ENCODE results near the gene MYEF2. TPM values are rescaled to one million over a fixed set of nuclear protein-coding genes. Genes with fewer than 3 reads are reported as not detected.

MYEF2 gene
- total and polyA plus RNA-seq, 4 donors: 7.4 to 38.5 (median 17.5) TPM

DNA sequence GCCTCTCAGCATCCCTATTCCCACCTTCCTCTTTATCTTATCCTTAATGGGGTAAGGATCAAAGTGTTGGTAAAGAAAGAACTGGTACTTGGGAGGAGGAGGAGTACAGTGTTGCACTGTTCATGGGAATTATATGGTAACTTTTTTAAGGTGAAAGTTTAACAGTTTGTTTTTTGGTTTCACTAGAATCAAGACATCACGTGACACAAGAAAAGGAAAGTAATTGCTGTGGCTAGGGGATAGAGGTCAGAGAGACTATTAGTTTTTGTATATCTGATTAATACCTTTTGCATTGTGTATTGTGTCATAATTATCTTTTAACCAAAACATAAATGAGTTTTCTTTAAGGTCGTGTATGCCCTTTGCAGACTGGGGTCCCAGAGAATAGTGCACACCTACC, 80.8 kb downstream of the MYEF2 start:
- H3K9me3 ChIP-seq (ENCODE audit: control insufficient read depth in 4 of 4, insufficient read depth in 3 of 4, low read length in 3 of 4): no peaks in the 10 kb centered on the region
- H3K36me3 ChIP-seq (ENCODE audit: control insufficient read depth in 4 of 4, insufficient read depth in 4 of 4, low read length in 4 of 4): no peaks in the 10 kb centered on the region
- TF ChIP-seq, protein P1, sequence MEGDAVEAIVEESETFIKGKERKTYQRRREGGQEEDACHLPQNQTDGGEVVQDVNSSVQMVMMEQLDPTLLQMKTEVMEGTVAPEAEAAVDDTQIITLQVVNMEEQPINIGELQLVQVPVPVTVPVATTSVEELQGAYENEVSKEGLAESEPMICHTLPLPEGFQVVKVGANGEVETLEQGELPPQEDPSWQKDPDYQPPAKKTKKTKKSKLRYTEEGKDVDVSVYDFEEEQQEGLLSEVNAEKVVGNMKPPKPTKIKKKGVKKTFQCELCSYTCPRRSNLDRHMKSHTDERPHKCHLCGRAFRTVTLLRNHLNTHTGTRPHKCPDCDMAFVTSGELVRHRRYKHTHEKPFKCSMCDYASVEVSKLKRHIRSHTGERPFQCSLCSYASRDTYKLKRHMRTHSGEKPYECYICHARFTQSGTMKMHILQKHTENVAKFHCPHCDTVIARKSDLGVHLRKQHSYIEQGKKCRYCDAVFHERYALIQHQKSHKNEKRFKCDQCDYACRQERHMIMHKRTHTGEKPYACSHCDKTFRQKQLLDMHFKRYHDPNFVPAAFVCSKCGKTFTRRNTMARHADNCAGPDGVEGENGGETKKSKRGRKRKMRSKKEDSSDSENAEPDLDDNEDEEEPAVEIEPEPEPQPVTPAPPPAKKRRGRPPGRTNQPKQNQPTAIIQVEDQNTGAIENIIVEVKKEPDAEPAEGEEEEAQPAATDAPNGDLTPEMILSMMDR (IDR thresholded peaks at IDR 0.05; ENCODE audit: control extremely low read depth, extremely low read depth): no peak
- no peaks in the 10 kb centered on the region for H3K4me1 ChIP-seq (ENCODE audit: control insufficient read depth in 5 of 5, insufficient read depth in 5 of 5, low read length in 5 of 5)
- 76 to 82% methylated on average over 2 of the region's 2 CpGs for WGBS, 2 donors
- no peak overlapping the region for H3K4me3 ChIP-seq
- ATAC-seq (ENCODE audit: insufficient read depth, low FRiP score) (no peak), DNase-seq (no peak)
- no peak overlapping the region for H3K27ac ChIP-seq (ENCODE audit: low read depth in 1 of 2, low read length in 1 of 2)
- H3K27me3 ChIP-seq (ENCODE audit: control insufficient read depth in 3 of 3, insufficient read depth in 3 of 3, low read length in 2 of 3): no peaks in the 10 kb centered on the region
- no peak overlapping the region for H3K9ac ChIP-seq (ENCODE audit: insufficient read depth in 1 of 2, low read length in 2 of 2)

DNA sequence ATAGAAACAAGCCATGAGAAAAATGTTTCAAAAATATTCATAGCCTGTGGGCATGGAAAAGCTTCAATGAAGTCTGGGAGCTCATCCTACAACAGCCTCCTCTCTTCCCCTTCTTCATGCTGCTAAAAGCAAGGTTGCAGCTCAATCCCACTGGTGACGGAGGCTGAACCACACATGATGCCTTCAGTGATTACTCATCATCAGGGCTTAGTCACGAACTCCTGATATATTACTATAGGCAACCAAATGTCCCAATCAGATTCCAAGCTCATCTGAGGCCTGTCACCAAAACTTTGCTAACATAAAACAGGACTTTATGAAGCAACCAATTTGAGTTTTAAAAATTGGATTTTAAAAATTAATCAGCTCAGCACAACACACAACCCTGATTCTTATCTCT, 81.3 kb downstream of the MYEF2 start:
- Histone ChIP-seq H3K4me3 (no peak overlapping the region), H3K27ac (ENCODE audit: low read depth in 1 of 2, low read length in 1 of 2) (no peak overlapping the region), H3K36me3 (ENCODE audit: control insufficient read depth in 4 of 4, insufficient read depth in 4 of 4, low read length in 4 of 4) (no peaks in the 10 kb centered on the region), H3K9ac (ENCODE audit: insufficient read depth in 1 of 2, low read length in 2 of 2) (no peak overlapping the region), H3K27me3 (ENCODE audit: control insufficient read depth in 3 of 3, insufficient read depth in 3 of 3, low read length in 2 of 3) (no peaks in the 10 kb centered on the region), H3K9me3 (ENCODE audit: control insufficient read depth in 4 of 4, insufficient read depth in 3 of 4, low read length in 3 of 4) (no peaks in the 10 kb centered on the region), H3K4me1 (ENCODE audit: control insufficient read depth in 5 of 5, insufficient read depth in 5 of 5, low read length in 5 of 5) (no peaks in the 10 kb centered on the region)
- ATAC-seq (ENCODE audit: insufficient read depth, low FRiP score): no peak
- no peak for DNase-seq
- TF ChIP-seq, protein P1 (IDR thresholded peaks at IDR 0.05; ENCODE audit: control extremely low read depth, extremely low read depth): no peak
- 80 to 92% methylated on average over 2 of the region's 2 CpGs for WGBS, 2 donors

- Histone ChIP-seq H3K9me3 (ENCODE audit: control insufficient read depth in 4 of 4, insufficient read depth in 3 of 4, low read length in 3 of 4) (no peaks in the 10 kb centered on the region), H3K9ac (ENCODE audit: insufficient read depth in 1 of 2, low read length in 2 of 2) (no peak overlapping the region), H3K36me3 (ENCODE audit: control insufficient read depth in 4 of 4, insufficient read depth in 4 of 4, low read length in 4 of 4) (no peaks in the 10 kb centered on the region), H3K27me3 (ENCODE audit: control insufficient read depth in 3 of 3, insufficient read depth in 3 of 3, low read length in 2 of 3) (no peaks in the 10 kb centered on the region), H3K27ac (ENCODE audit: low read depth in 1 of 2, low read length in 1 of 2) (no peak overlapping the region), H3K4me1 (ENCODE audit: control insufficient read depth in 5 of 5, insufficient read depth in 5 of 5, low read length in 5 of 5) (peaks cover 0 to under 1% (median 0%) of the 10 kb centered on the region in 5 donors), H3K4me3 (no peak overlapping the region)
- TF ChIP-seq, protein P1 (IDR thresholded peaks at IDR 0.05; ENCODE audit: control extremely low read depth, extremely low read depth): no peak
- ATAC-seq (ENCODE audit: insufficient read depth, low FRiP score) (no peak), DNase-seq (no peak)
- WGBS, 2 donors: 79 to 85% methylated on average over 4 of the region's 4 CpGs
Measured at GRCh38 chr15:48096355-48096786, 81.7 kb downstream of the MYEF2 start.

GRCh38 chr15:48091522-48091921, 86.6 kb downstream of the MYEF2 start:
- H3K27me3 ChIP-seq (ENCODE audit: control insufficient read depth in 3 of 3, insufficient read depth in 3 of 3, low read length in 2 of 3): no peaks in the 10 kb centered on the region
- H3K4me3 ChIP-seq: no peak overlapping the region
- 74 to 84% methylated on average over 4 of the region's 4 CpGs for WGBS, 2 donors
- H3K9ac ChIP-seq (ENCODE audit: insufficient read depth in 1 of 2, low read length in 2 of 2): no peak overlapping the region
- peaks cover 0 to 13% (median 0%) of the 10 kb centered on the region in 5 donors for H3K4me1 ChIP-seq (ENCODE audit: control insufficient read depth in 5 of 5, insufficient read depth in 5 of 5, low read length in 5 of 5)
- ATAC-seq (ENCODE audit: insufficient read depth, low FRiP score): no peak
- TF ChIP-seq, protein P1 (IDR thresholded peaks at IDR 0.05; ENCODE audit: control extremely low read depth, extremely low read depth): no peak
- H3K27ac ChIP-seq (ENCODE audit: low read depth in 1 of 2, low read length in 1 of 2): no peak overlapping the region
- DNase-seq: peak in 1 of 3 donors; percentile 31
- H3K9me3 ChIP-seq (ENCODE audit: control insufficient read depth in 4 of 4, insufficient read depth in 3 of 4, low read length in 3 of 4): no peaks in the 10 kb centered on the region
- no peaks in the 10 kb centered on the region for H3K36me3 ChIP-seq (ENCODE audit: control insufficient read depth in 4 of 4, insufficient read depth in 4 of 4, low read length in 4 of 4)
